Measurements from ENCODE around the gene SMAD6. TPM values are rescaled to one million over a fixed set of nuclear protein-coding genes. Genes with fewer than 3 reads are reported as not detected.

Gene SMAD6
- total RNA-seq, 1 experiment from 2014 or later: 6.6 TPM

DNA sequence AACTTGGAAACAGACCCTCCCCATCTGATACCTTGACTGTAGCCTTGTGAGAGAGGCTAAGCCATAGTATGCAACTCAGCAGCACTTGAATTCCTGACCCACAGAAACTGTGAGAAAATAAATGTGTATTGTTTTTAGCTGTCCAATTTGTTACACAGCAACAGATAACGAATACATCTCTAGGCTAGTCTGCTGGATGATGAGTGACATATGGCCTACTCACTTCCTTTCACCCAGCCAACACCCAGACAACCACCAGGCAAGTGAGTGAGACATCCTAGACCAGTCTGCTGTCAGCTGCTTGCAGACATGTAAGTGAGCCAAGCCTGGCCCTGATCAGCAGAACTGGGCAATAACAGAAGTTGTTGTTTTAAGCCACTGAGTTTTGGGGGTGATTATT is 19.2 kb upstream of the SMAD6 start:
- Histone ChIP-seq H3K27me3 (ENCODE audit: insufficient read depth, low read length) (no peaks in the 10 kb centered on the region), H3K36me3 (ENCODE audit: control insufficient read depth in 1 of 2, insufficient read depth in 2 of 2, low read length in 2 of 2) (no peaks in the 10 kb centered on the region), H3K9me2 (ENCODE audit: insufficient read depth) (no peaks in the 10 kb centered on the region), H2AFZ (ENCODE audit: low read depth, low read length, poor library complexity, severe bottlenecking) (no peak overlapping the region), H3K4me3 (replicated peaks in 1 of 2; ENCODE audit: low read depth in 1 of 2, low read length in 2 of 2) (no peak overlapping the region), H3K4me2 (ENCODE audit: low read length) (no peak overlapping the region), H4K20me1 (ENCODE audit: insufficient read depth) (no peaks in the 10 kb centered on the region), H3K27ac (ENCODE audit: low read depth, low read length) (no peak overlapping the region), H3K4me1 (ENCODE audit: control insufficient read depth in 1 of 2, insufficient read depth in 2 of 2, low read length in 2 of 2) (peaks cover 0 to 16% of the 10 kb centered on the region in 2 experiments; a peak in 2 of 4 replicates), H3K9ac (ENCODE audit: low read length) (no peak overlapping the region), H3K9me3 (ENCODE audit: control insufficient read depth in 1 of 2, insufficient read depth in 1 of 2, low read depth in 1 of 2, low read length in 2 of 2) (peaks cover 0 to 4% of the 10 kb centered on the region in 2 experiments; a peak in 1 of 4 replicates), H3K79me2 (ENCODE audit: insufficient read depth, low read length) (no peaks in the 10 kb centered on the region)
- no TSS peak for BruUV-seq (replicated peaks)
- intact Hi-C loops (cut with micrococcal nuclease): no loop called here
- RAD21 ChIA-PET (ENCODE audit: low non-redundant PET in 1 of 2, low total read pairs in 2 of 2, uncharacterized antibody in 2 of 2, unreplicated experiment in 2 of 2): no interaction called here
- no peak for ATAC-seq
- CTCF ChIA-PET: no interaction called here
- POLR2A ChIA-PET: no interaction called here
- DNase-seq (ENCODE audit: low read depth, low spot score): no peak
- TF ChIP-seq RAD21 (IDR thresholded peaks at IDR 0.05; ENCODE audit: low read depth) (no peak), FOSL1 (IDR thresholded peaks at IDR 0.05; ENCODE audit: low read depth) (no peak)

DNA sequence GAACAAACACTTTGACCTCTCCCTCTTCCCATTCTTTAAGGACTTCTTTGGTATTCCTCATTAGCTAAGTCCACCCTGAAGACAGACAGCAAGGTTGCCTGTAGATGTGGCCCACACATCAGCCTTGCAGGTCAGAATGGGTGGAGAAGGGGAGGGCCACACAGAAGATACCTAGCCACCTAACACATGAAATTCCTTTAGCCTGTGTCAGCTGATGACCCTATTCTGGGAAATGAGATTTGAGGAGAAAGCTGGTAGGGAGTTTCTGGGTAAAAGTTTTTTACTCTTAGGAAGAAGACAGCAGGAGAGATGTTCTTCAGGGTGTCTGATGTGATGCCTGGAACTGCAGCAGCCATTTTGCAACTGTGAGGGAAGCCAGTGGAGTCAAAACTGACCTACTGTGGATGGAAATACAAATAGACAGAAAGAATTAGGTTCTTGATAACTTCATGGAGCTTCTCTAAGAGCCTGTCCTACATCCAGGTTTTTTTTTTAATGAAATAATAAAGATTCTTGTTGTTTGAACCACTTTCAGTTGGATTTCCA is 17.8 kb upstream of the SMAD6 start:
- H3K4me3 ChIP-seq (replicated peaks in 1 of 2; ENCODE audit: low read depth in 1 of 2, low read length in 2 of 2): no peak overlapping the region
- intact Hi-C loops (cut with micrococcal nuclease): no loop called here
- CTCF ChIA-PET: interaction anchor here (2.3 kb wide), 1 partner anchor 10 kb away, joined by 11 read pairs; no protein-coding TSS in a partner anchor
- no peaks in the 10 kb centered on the region for H3K79me2 ChIP-seq (ENCODE audit: insufficient read depth, low read length)
- peak overlapping the region; percentile 48 for H3K4me2 ChIP-seq (ENCODE audit: low read length)
- peaks cover 0 to 4% of the 10 kb centered on the region in 2 experiments; a peak in 1 of 4 replicates for H3K9me3 ChIP-seq (ENCODE audit: control insufficient read depth in 1 of 2, insufficient read depth in 1 of 2, low read depth in 1 of 2, low read length in 2 of 2)
- H3K36me3 ChIP-seq (ENCODE audit: control insufficient read depth in 1 of 2, insufficient read depth in 2 of 2, low read length in 2 of 2): no peaks in the 10 kb centered on the region
- H3K27ac ChIP-seq (ENCODE audit: low read depth, low read length): no peak overlapping the region
- RAD21 ChIA-PET (ENCODE audit: low non-redundant PET in 1 of 2, low total read pairs in 2 of 2, uncharacterized antibody in 2 of 2, unreplicated experiment in 2 of 2): no interaction called here
- no peaks in the 10 kb centered on the region for H3K9me2 ChIP-seq (ENCODE audit: insufficient read depth)
- DNase-seq (ENCODE audit: low read depth, low spot score) (no peak), ATAC-seq (no peak)
- POLR2A ChIA-PET: interaction anchor here (1.0 kb wide), 1 partner anchor 17 kb away, joined by 3 read pairs; no protein-coding TSS in a partner anchor
- no peak overlapping the region for H2AFZ ChIP-seq (ENCODE audit: low read depth, low read length, poor library complexity, severe bottlenecking)
- H3K9ac ChIP-seq (ENCODE audit: low read length): no peak overlapping the region
- peaks cover 0 to 22% of the 10 kb centered on the region in 2 experiments; a peak in 2 of 4 replicates for H3K4me1 ChIP-seq (ENCODE audit: control insufficient read depth in 1 of 2, insufficient read depth in 2 of 2, low read length in 2 of 2)
- no TSS peak for BruUV-seq (replicated peaks)
- H3K27me3 ChIP-seq (ENCODE audit: insufficient read depth, low read length): no peaks in the 10 kb centered on the region
- TF ChIP-seq, protein P1, sequence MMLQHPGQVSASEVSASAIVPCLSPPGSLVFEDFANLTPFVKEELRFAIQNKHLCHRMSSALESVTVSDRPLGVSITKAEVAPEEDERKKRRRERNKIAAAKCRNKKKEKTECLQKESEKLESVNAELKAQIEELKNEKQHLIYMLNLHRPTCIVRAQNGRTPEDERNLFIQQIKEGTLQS (IDR thresholded peaks at IDR 0.05): no peak
- TF ChIP-seq FOSL1 (IDR thresholded peaks at IDR 0.05; ENCODE audit: low read depth) (no peak), SIN3A (IDR thresholded peaks at IDR 0.05; ENCODE audit: low read depth) (no peak), ZFX (IDR thresholded peaks at IDR 0.05) (no peak), JUND (IDR thresholded peaks at IDR 0.05) (no peak), EZH2 (IDR thresholded peaks at IDR 0.05) (no peak), ELF1 (IDR thresholded peaks at IDR 0.05; ENCODE audit: borderline replicate concordance, low read depth) (no peak), POLR2AphosphoS5 (IDR thresholded peaks at IDR 0.05; ENCODE audit: low read depth, low read length) (no peak), POLR2A (IDR thresholded peaks at IDR 0.05; ENCODE audit: borderline replicate concordance, extremely low read depth, insufficient read depth, insufficient read length) (no peak)
- TF ChIP-seq, protein P2, sequence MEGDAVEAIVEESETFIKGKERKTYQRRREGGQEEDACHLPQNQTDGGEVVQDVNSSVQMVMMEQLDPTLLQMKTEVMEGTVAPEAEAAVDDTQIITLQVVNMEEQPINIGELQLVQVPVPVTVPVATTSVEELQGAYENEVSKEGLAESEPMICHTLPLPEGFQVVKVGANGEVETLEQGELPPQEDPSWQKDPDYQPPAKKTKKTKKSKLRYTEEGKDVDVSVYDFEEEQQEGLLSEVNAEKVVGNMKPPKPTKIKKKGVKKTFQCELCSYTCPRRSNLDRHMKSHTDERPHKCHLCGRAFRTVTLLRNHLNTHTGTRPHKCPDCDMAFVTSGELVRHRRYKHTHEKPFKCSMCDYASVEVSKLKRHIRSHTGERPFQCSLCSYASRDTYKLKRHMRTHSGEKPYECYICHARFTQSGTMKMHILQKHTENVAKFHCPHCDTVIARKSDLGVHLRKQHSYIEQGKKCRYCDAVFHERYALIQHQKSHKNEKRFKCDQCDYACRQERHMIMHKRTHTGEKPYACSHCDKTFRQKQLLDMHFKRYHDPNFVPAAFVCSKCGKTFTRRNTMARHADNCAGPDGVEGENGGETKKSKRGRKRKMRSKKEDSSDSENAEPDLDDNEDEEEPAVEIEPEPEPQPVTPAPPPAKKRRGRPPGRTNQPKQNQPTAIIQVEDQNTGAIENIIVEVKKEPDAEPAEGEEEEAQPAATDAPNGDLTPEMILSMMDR (IDR thresholded peaks at IDR 0.05 in 2 of 3, conservative IDR thresholded peaks at IDR 0.05 in 1 of 3; ENCODE audit: borderline replicate concordance in 1 of 3, insufficient read depth in 1 of 3, low read depth in 2 of 3, low read length in 2 of 3): no peak
- H4K20me1 ChIP-seq (ENCODE audit: insufficient read depth): no peaks in the 10 kb centered on the region

Data from HCT116 (cell line).